GM04503 (cell line): ENCODE results near the gene GRHL1.

Source experiments
- DNase-seq: peaks from one replicate; pipeline ENCODE4 v3.0.0-alpha.2; 2012; ENCODE audit warnings: low read depth

The GRHL1 gene

GRCh38 chr2:9994462-9994861 lies 43.0 kb downstream of the GRHL1 start:
- DNase-seq, result no peak

- no peak for DNase-seq
These were observed 43.6 kb downstream of the GRHL1 start for GRCh38 chr2:9995059-9995458.

- DNase-seq, result no peak
These were observed 44.8 kb downstream of the GRHL1 start for GRCh38 chr2:9996321-9996720.

- no peak for DNase-seq
These were observed 46.4 kb downstream of the GRHL1 start for GRCh38 chr2:9997936-9998335.

- no peak for DNase-seq
These were observed 47.6 kb downstream of the GRHL1 start for GRCh38 chr2:9998916-9999654.

- DNase-seq, result no peak
These were observed 48.2 kb downstream of the GRHL1 start for GRCh38 chr2:9999693-10000092.

DNA sequence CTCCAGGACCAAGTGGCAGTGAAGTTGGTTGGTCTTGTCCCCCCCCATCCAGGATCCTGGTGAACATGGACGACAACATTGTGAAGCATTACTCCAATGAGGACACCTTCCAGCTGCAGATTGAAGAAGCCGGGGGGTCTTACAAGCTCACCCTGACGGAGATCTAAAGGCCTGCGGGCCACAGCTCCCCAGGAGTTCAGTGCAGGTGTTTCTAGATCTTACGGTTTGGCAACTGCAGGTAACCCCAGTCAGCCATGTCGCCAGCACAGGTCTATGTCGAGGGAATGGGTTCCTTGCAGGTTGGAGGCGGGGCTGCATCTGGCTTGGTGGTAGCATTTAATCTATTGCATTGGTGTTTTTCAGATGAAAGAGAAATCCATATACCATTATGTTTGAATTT lies 49.0 kb downstream of the GRHL1 start:
- no peak for DNase-seq

- DNase-seq, result no peak
These were observed 50.1 kb downstream of the GRHL1 start for GRCh38 chr2:10001586-10001985.

GRCh38 chr2:10002109-10002508 lies 50.6 kb downstream of the GRHL1 start:
- no peak for DNase-seq

DNA sequence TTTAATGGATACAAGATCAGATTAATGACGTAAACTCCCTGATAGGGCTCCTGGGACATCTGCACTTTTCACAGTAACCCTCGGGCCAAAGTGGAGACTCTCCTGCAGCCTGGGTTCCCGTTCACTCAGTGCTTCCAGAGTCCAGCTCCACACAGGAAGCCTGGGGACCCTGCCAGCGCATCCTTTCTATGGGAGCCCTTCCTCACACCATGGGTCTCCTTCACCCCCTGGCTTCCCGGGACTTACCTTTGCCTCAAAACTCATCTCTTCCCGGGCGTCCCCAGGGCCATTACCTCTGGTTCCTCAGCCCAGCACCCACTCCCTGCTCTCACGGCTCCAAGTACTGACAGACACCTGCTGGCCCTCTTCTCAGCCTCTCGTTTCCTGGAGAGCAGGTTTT lies 51.2 kb downstream of the GRHL1 start:
- DNase-seq, result no peak

- DNase-seq, result no peak
These were observed 52.0 kb downstream of the GRHL1 start for GRCh38 chr2:10003206-10004125.

DNA sequence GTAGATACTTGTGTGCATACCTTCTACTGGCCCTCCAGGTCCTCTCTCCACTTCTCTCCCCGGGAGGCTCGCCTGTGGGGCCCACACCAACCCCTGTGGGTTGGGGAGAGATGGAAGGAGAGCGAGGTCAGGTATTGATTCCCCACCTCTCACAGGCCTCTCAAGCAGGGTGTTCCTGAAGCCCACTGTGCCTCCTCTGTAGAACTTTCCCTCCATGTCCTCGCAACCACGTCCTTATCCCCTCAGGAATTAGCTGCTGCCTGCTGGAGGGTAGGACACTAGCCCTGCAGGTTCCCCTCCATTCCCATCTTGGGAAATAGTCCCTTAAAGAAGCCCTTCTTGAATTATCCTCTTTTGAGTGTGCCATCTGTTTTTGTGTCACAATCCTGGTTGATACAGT lies 52.9 kb downstream of the GRHL1 start:
- no peak for DNase-seq

- DNase-seq, result no peak
These were observed 53.3 kb downstream of the GRHL1 start for GRCh38 chr2:10004836-10005235.

GRCh38 chr2:10005461-10006235 lies 54.2 kb downstream of the GRHL1 start:
- no peak for DNase-seq

- no peak for DNase-seq
These were observed 55.0 kb downstream of the GRHL1 start for GRCh38 chr2:10006236-10007161.

DNA sequence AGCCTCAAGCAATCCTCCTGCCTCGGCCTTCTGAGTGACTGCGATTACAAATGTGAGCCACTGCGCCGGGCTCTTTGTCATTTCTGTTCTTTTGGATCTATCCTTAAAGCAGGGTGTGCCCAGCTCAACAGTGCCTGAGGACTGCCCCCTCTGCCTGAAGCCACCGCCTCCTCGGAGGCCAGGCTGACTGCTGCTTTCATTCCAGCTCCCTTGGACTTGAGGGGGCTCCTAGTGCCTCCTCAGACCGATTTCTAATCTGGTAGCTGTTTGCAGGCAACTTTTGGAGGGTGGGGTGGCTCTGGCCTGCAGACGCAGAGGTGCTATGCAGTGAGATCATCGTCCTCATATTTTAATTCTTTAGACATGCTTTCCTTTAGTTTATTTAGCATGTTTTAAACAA lies 55.9 kb downstream of the GRHL1 start:
- DNase-seq, result no peak

DNA sequence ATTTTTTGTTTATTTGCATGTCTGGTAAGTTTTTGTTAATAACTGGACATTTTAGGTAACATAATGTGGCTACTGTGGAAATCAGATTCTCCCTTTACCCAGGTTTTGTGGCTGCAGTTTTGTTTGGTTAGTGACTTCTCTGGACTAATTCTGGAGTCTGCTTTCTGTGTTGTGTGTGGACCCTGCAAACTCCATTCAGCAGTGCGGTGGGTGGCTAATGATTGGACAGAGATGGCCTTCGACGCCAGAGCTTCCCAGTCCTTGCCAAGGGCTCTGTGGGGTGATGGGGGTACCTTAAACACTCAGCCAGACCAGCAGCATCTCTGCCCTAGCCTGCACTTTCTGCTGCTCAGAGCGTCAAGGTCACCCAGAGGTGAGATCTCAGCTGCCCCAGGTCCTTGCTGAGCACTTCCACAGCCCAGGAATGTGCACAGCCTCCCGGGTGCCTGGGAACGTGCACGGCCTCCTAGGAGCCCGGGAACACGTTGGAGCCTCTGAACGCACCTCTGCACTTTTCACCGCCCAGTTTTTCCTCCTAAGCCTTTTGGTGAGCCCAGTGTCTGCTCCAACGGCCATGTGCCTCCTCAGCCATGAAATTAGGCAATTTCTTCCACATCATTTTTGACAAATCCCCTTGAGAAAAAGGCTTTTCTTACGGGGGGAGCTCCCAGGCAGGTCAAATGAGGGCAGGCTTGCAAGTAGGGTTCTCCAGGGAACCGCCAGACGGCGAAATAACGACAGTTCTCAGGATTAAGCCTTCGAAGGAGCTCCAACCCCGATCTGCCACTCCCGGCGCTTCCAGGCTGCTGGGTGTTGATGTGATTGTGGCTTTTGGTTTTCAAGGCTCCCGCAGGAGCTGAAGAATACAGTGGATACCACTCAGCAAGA lies 56.7 kb downstream of the GRHL1 start:
- no peak for DNase-seq

DNA sequence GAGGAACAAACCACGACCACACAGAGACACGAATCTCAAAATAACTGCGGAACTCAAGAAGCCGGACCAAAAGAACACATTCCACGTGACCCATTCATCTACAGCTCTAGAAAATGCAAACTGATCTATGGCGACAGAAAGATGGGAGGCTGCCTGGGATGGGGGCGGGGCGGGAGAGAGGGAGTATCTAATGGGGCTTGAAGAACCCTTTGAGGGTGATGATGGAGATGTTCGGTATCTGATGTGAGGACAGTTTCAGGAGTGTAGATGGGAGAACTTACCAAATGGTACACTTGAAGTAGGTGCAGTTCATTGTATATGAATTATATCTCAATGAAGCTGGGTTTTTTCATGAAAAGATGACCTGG lies 57.3 kb downstream of the GRHL1 start:
- no peak for DNase-seq

- DNase-seq, result no peak
These were observed 57.8 kb downstream of the GRHL1 start for GRCh38 chr2:10009271-10009810.
